ENCODE results near the gene NABP1.

- TF ChIP-seq CTCF (conservative IDR thresholded peaks at IDR 0.05; ENCODE audit: low read length) (no peak), EZH2phosphoT487 (IDR thresholded peaks at IDR 0.05; ENCODE audit: borderline replicate concordance) (no peak)
Measured at GRCh38 chr2:191686066-191686465, 8.1 kb downstream of the NABP1 start.

Measured in Loucy (cell line).